Fibroblast of the conjunctiva (primary cell): ENCODE measurements around the gene ABI3.

ENCODE experiments used
- DNase-seq: peaks from one replicate; pipeline ENCODE4 v3.0.0-alpha.2; 2010; ENCODE audit warnings: low read depth

ABI3 gene

GRCh38 chr17:49225554-49226236 lies 15.2 kb downstream of the ABI3 start:
- DNase-seq = no peak

GRCh38 chr17:49226771-49227435 lies 16.4 kb downstream of the ABI3 start:
- no peak for DNase-seq

- peak; percentile 34 for DNase-seq
Observed at GRCh38 chr17:49227436-49228261, 17.1 kb downstream of the ABI3 start.

GRCh38 chr17:49229076-49229804 lies 18.7 kb downstream of the ABI3 start:
- DNase-seq = no peak

- DNase-seq = no peak
Observed at GRCh38 chr17:49229805-49230600, 19.5 kb downstream of the ABI3 start.

- DNase-seq = peak; percentile 40
Observed at GRCh38 chr17:49230636-49231562, 20.4 kb downstream of the ABI3 start, which contains the start of gene PHOSPHO1. PHOSPHO1 (minus strand) TSS chr17:49230787; CDS start chr17:49226691, 4,096 bp downstream.

GRCh38 chr17:49231563-49231894 lies 21.0 kb downstream of the ABI3 start:
- DNase-seq = no peak

GRCh38 chr17:49234509-49235080 lies 24.1 kb downstream of the ABI3 start:
- no peak for DNase-seq

- no peak for DNase-seq
Observed at GRCh38 chr17:49235896-49236295, 25.4 kb downstream of the ABI3 start.

GRCh38 chr17:49239963-49240362 lies 29.5 kb downstream of the ABI3 start:
- DNase-seq = no peak

- no peak for DNase-seq
Observed at GRCh38 chr17:49240619-49241018, 30.1 kb downstream of the ABI3 start.

GRCh38 chr17:49241040-49241439 lies 30.5 kb downstream of the ABI3 start:
- DNase-seq = no peak

GRCh38 chr17:49241692-49242397 lies 31.3 kb downstream of the ABI3 start:
- no peak for DNase-seq

- no peak for DNase-seq
Observed at GRCh38 chr17:49242813-49243212, 32.3 kb downstream of the ABI3 start.

GRCh38 chr17:49244839-49245238 lies 34.3 kb downstream of the ABI3 start:
- no peak for DNase-seq

- DNase-seq = no peak
Observed at GRCh38 chr17:49247944-49248343, 37.4 kb downstream of the ABI3 start.

- DNase-seq = no peak
Observed at GRCh38 chr17:49249292-49249794, 38.8 kb downstream of the ABI3 start.

- DNase-seq = no peak
Observed at GRCh38 chr17:49249890-49250522, 39.5 kb downstream of the ABI3 start.
